HepG2 (cell line): Measurements from ENCODE around the gene SLC16A6. TPM values are rescaled to one million over a fixed set of nuclear protein-coding genes. Genes with fewer than 3 reads are reported as not detected.

Source experiments
- ATAC-seq: fragments of 200-7000 bp; cut with Tn5 transposase; 3 replicates; pipeline ENCODE4 v1.9.1; 2020; ENCODE audit warnings: mild to moderate bottlenecking, moderate library complexity
- BruUV-seq: library from RNA; stranded (reverse); fragments of 400-500 nt; replicated peaks from 2 replicates; lab custom pipeline; 2021; lab: Mats Ljungman, UMichigan
- CTCF ChIA-PET: fragments of 300-600 bp; formaldehyde crosslinking; extraction: SDS; loops from one replicate; lab custom pipeline; 2021; ENCODE audit warnings: low total read pairs, inconsistent platforms, low intra/inter-chr PET ratio; lab: Yijun Ruan, JAX
- POLR2A ChIA-PET: fragments of 350-600 bp; sonication (Branson Sonifier 250); formaldehyde crosslinking; loops from one replicate; lab custom pipeline; 2020; ENCODE audit warnings: antibody characterized with exemption, inconsistent platforms; lab: Yijun Ruan, JAX
- DNase-seq: peaks from one replicate; pipeline ENCODE4 v3.0.0-alpha.2; 2015; ENCODE audit warnings: low spot score
- FAIRE-seq: peaks from 3 replicates; lab custom pipeline; 2011; peaks lifted over from hg19 to GRCh38; lab: Jason Lieb, UNC
- H2AFZ ChIP-seq: one replicate; pipeline ENCODE4 v1.6.1; 2011; ENCODE audit warnings: low read length, inconsistent platforms
- H3K27ac ChIP-seq: fragments of 300-600 bp; 3 replicates; pipeline ENCODE4 v1.8.0; 2011; ENCODE audit warnings: mixed run types, mild to moderate bottlenecking, mixed read lengths, low read length, inconsistent platforms; ENCODE audit not compliant: insufficient read depth; ENCODE audit errors: extremely low read length
- H3K27me3 ChIP-seq, 2 experiments: fragments of 200-600 bp in 1 of 2; 2 replicates in 1 of 2; 3 replicates in 1 of 2; pipeline versions ENCODE4 v1.6.0 to v1.8.0; 2011; ENCODE audit warnings: low read length in 2 of 2, mild to moderate bottlenecking in 2 of 2, moderate library complexity in 2 of 2, inconsistent platforms in 1 of 2; ENCODE audit not compliant: insufficient read depth in 2 of 2, control insufficient read depth in 1 of 2
- H3K36me3 ChIP-seq, 2 experiments: fragments of 200-600 bp in 1 of 2; replicated peaks in 1 of 2; 2 replicates in 1 of 2; 3 replicates in 1 of 2; pipeline versions ENCODE4 v1.5.1 to v1.8.0; 2011; ENCODE audit warnings: low read length in 2 of 2, inconsistent platforms in 1 of 2; ENCODE audit not compliant: insufficient read depth in 2 of 2, control insufficient read depth in 1 of 2
- H3K4me1 ChIP-seq: 2 replicates; pipeline ENCODE4 v1.5.1; 2012; ENCODE audit warnings: low read length, inconsistent platforms; ENCODE audit not compliant: insufficient read depth
- H3K4me2 ChIP-seq: 2 replicates; pipeline ENCODE4 v1.6.0; 2011; ENCODE audit warnings: low read depth, low read length, inconsistent platforms
- H3K4me3 ChIP-seq, 3 experiments: fragments of 200-600 bp in 1 of 3; sonication (generic), shearing (Covaris generic) in 1 of 3; replicated peaks in 1 of 3; 2 replicates each; pipeline ENCODE4 v1.5.1; 2011 to 2016; ENCODE audit warnings: low read length in 3 of 3, inconsistent platforms in 2 of 3, low read depth in 2 of 3, mild to moderate bottlenecking in 2 of 3, control low read depth in 1 of 3, mixed read lengths in 1 of 3; ENCODE audit not compliant: insufficient read depth in 1 of 3
- H3K79me2 ChIP-seq: one replicate; pipeline ENCODE4 v1.6.1; 2011; ENCODE audit warnings: low read length, inconsistent platforms; ENCODE audit not compliant: insufficient read depth
- H3K9ac ChIP-seq: 2 replicates; pipeline ENCODE4 v1.6.0; 2011; ENCODE audit warnings: mild to moderate bottlenecking, low read depth, low read length, inconsistent platforms; ENCODE audit not compliant: insufficient read depth
- H3K9me3 ChIP-seq: 2 replicates; pipeline ENCODE4 v1.5.1; 2012; ENCODE audit warnings: mild to moderate bottlenecking, low read length
- H4K20me1 ChIP-seq: 2 replicates; pipeline ENCODE4 v1.6.0; 2011; ENCODE audit warnings: inconsistent platforms, mild to moderate bottlenecking, low read length, moderate library complexity; ENCODE audit not compliant: insufficient read depth
- BRD4 ChIP-seq: sonication (generic); formaldehyde crosslinking; IDR thresholded peaks from 2 replicates; pipeline ENCODE4 v1.4.0; 2020; ENCODE audit warnings: missing genetic modification reagents
- FOXA3 ChIP-seq: IDR thresholded peaks from 2 replicates; pipeline ENCODE4 v1.6.1; 2016; ENCODE audit warnings: missing genetic modification reagents, missing compliant biosample characterization
- FOXP1 ChIP-seq, 2 experiments: fragments of 450-650 bp in 1 of 2; IDR thresholded peaks; 2 replicates each; pipeline ENCODE4 v1.6.1; 2017 to 2018; ENCODE audit warnings: antibody characterized with exemption in 1 of 2
- NR2F6 ChIP-seq, 2 experiments: IDR thresholded peaks; 2 replicates each; pipeline ENCODE4 v1.6.1; 2016; ENCODE audit warnings: antibody characterized with exemption in 1 of 2, mild to moderate bottlenecking in 1 of 2
- ZKSCAN5 ChIP-seq: sonication (generic); formaldehyde crosslinking; IDR thresholded peaks from 2 replicates; pipeline ENCODE4 v1.5.1; 2020; ENCODE audit warnings: mild to moderate bottlenecking, missing genetic modification reagents
- ZNF207 ChIP-seq: fragments of 450-650 bp; IDR thresholded peaks from 2 replicates; pipeline ENCODE4 v1.6.1; 2016; ENCODE audit warnings: antibody characterized with exemption, borderline replicate concordance
- ZNF550 ChIP-seq: sonication (generic); formaldehyde crosslinking; IDR thresholded peaks from 2 replicates; pipeline ENCODE4 v1.4.0; 2020; ENCODE audit warnings: mild to moderate bottlenecking, missing genetic modification reagents, borderline replicate concordance
- ZNF616 ChIP-seq: sonication (generic); formaldehyde crosslinking; IDR thresholded peaks from 2 replicates; pipeline ENCODE4 v1.5.0; 2020; ENCODE audit warnings: low read depth, mild to moderate bottlenecking, missing genetic modification reagents
- ZNF629 ChIP-seq: sonication (generic); formaldehyde crosslinking; conservative IDR thresholded peaks from 2 replicates; pipeline ENCODE4 v1.5.0; 2020; ENCODE audit warnings: missing genetic modification reagents
- ZNF772 ChIP-seq: sonication (generic); formaldehyde crosslinking; IDR thresholded peaks from 2 replicates; pipeline ENCODE4 v1.5.0; 2020; ENCODE audit warnings: mild to moderate bottlenecking, missing genetic modification reagents
- WGBS: methylation state at CpG from one replicate; pipeline ENCODE4 v1.1.6; 2017; ENCODE audit warnings: low lambda C conversion rate; 5-methylcytosine and 5-hydroxymethylcytosine counted together
- in situ Hi-C: cut with HindIII; loops from 2 replicates; pipeline ENCODE4 v1.10.0; 2017; ENCODE audit warnings: low pct_unique_long_range_greater_than_20kb; ENCODE audit not compliant: extremely low pct_ligation_motif_present
- intact Hi-C: fragments of 100-400 bp; cut with micrococcal nuclease; formaldehyde crosslinking; loops from one replicate; pipeline ENCODE4 v1.10.0; 2022; ENCODE audit not compliant: unreplicated experiment
- polyA plus RNA-seq, 8 experiments: library from polyadenylated mRNA; depleted of rRNA in 3 of 8; stranded (reverse) in 7 of 8; unstranded in 1 of 8; fragments of >200 nt; fragmentation: Illumina TruSeq in 4 of 8; extraction: Trizol in 4 of 8; gene quantifications; 2 replicates each; pipeline versions ENCODE4 v1.2.1 to v1.2.3, GENCODE V29; 2011 to 2016; ENCODE audit warnings: low read depth in 4 of 8, missing spikeins in 1 of 8, mixed read lengths in 1 of 8; ENCODE audit not compliant: insufficient read depth in 1 of 8
- total RNA-seq, 5 experiments: library from RNA; depleted of rRNA; stranded (reverse); fragments of >200 nt; fragmentation: Illumina TruSeq; extraction: Trizol; gene quantifications; 2 replicates each; pipeline ENCODE4 v1.2.3, GENCODE V29; 2016; ENCODE audit warnings: low read depth in 1 of 5
- TF ChIP-seq, protein P1 (sequence below): sonication (generic); formaldehyde crosslinking; IDR thresholded peaks from 2 replicates; pipeline ENCODE4 v1.4.0; 2020; ENCODE audit warnings: missing genetic modification reagents; ENCODE audit errors: not compliant biosample characterization
- TF ChIP-seq, protein P2 (sequence below): IDR thresholded peaks from 2 replicates; pipeline ENCODE4 v1.6.1; 2018; ENCODE audit warnings: missing genetic modification reagents, mild to moderate bottlenecking, missing compliant biosample characterization
- TF ChIP-seq, protein P3 (sequence below): sonication (generic); formaldehyde crosslinking; IDR thresholded peaks from 2 replicates; pipeline ENCODE4 v1.5.0; 2020; ENCODE audit warnings: missing genetic modification reagents
- TF ChIP-seq, protein P4 (sequence below): sonication (generic); formaldehyde crosslinking; IDR thresholded peaks from 2 replicates; pipeline ENCODE4 v1.8.0; 2022; ENCODE audit warnings: missing genetic modification reagents, mild to moderate bottlenecking, borderline replicate concordance
- TF ChIP-seq, protein P5 (sequence below): sonication (generic); formaldehyde crosslinking; IDR thresholded peaks from 2 replicates; pipeline ENCODE4 v1.5.1; 2020; ENCODE audit warnings: mild to moderate bottlenecking, missing genetic modification reagents, borderline replicate concordance

Gene SLC16A6
- total and polyA plus RNA-seq, 2 of the 13 experiments (the other 11 are each of a cell fraction or from before 2014, with no cell fraction given): 1.1 to 44.7 TPM

DNA sequence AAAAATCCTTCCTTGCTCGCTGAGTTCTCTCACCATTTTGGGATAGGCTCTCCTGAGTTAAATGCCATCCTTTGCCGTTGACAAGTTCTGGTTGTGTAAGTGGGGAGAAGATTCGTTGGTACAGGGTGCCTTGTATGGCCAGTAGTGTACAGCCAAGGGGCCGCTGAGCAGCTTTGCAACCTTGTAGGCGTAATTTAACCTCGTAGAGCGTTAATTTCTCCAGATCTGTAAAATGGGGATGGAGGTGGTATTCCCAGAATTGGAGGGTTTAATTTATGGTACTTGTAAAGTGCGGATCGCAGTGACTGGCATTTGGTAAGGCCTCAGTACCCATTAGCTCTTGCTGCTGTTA lies 1.7 kb upstream of the SLC16A6 start (continued):
- TF ChIP-seq, protein P1, sequence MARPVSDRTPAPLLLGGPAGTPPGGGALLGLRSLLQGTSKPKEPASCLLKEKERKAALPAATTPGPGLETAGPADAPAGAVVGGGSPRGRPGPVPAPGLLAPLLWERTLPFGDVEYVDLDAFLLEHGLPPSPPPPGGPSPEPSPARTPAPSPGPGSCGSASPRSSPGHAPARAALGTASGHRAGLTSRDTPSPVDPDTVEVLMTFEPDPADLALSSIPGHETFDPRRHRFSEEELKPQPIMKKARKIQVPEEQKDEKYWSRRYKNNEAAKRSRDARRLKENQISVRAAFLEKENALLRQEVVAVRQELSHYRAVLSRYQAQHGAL (CRISPR knock-in tag): no peak
- peak; percentile 62 for TF ChIP-seq ZNF629 (CRISPR knock-in tag)
- TF ChIP-seq, protein P2, sequence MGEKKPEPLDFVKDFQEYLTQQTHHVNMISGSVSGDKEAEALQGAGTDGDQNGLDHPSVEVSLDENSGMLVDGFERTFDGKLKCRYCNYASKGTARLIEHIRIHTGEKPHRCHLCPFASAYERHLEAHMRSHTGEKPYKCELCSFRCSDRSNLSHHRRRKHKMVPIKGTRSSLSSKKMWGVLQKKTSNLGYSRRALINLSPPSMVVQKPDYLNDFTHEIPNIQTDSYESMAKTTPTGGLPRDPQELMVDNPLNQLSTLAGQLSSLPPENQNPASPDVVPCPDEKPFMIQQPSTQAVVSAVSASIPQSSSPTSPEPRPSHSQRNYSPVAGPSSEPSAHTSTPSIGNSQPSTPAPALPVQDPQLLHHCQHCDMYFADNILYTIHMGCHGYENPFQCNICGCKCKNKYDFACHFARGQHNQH (CRISPR knock-in tag): peak; percentile 21; the same call in 1 of the 2 replicates
- TF ChIP-seq NR2F6 (IDR thresholded peaks at IDR 0.05): peak; percentile 8; the same call in 1 of the 2 replicates
- no peak for TF ChIP-seq NR2F6 (CRISPR knock-in tag; IDR thresholded peaks at IDR 0.05)
- TF ChIP-seq, protein P3, sequence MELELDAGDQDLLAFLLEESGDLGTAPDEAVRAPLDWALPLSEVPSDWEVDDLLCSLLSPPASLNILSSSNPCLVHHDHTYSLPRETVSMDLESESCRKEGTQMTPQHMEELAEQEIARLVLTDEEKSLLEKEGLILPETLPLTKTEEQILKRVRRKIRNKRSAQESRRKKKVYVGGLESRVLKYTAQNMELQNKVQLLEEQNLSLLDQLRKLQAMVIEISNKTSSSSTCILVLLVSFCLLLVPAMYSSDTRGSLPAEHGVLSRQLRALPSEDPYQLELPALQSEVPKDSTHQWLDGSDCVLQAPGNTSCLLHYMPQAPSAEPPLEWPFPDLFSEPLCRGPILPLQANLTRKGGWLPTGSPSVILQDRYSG (CRISPR knock-in tag): 0 out of 2 replicates have a peak, but pooled peaks have one; percentile 50
- no peak for TF ChIP-seq ZNF550 (CRISPR knock-in tag)

DNA sequence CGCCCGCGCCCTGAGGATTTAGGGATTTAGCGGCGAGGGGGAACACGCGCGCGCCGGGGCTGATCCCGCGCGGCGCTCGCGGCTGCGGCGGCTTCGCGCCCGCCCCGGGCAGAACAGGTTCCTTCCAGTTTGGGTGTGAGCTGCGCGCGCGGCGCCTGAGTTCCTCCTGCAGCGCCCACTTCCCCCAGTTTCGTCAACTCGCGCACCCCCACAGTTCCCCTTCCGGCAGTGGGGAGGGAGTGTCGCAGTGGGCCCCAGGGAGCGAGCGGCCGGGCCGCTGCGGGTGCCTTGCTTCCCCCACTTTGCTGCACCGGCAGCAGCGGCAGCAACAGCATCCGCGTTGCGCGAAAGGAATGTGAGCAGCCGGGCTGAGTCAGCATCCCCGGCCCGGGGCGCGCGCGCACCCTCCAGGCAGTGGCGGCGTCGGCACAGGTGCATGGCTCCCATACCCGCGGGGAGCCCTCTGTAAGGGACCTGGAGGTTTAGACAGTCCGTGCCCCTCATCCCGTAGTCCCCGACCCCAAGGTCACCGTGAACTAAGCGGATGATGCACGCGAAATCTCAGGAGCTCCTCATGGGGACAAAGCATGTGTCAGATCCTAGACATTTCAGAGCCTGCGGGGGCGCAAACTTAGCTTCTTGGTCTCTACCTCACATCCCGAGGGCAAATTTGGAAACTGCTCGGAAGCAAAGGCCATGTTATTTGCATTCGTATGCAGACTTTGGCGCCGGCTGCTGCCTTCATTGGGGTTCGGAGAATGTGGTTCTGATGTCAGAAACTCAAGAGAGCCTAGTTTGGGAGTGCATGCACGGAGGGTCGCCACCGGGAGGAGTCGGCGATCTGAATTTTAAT lies 1.1 kb upstream of the SLC16A6 start:
- BruUV-seq: no TSS peak
- no peak for TF ChIP-seq FOXP1 (IDR thresholded peaks at IDR 0.05)
- TF ChIP-seq FOXP1 (CRISPR knock-in tag; IDR thresholded peaks at IDR 0.05): 0 out of 2 replicates have a peak, but pooled peaks have one; percentile 26
- TF ChIP-seq ZNF616 (CRISPR knock-in tag): 0 out of 2 replicates have a peak, but pooled peaks have one; percentile 18
- no peak for TF ChIP-seq ZKSCAN5 (CRISPR knock-in tag)
- TF ChIP-seq BRD4 (CRISPR knock-in tag): no peak
- TF ChIP-seq, protein P4, sequence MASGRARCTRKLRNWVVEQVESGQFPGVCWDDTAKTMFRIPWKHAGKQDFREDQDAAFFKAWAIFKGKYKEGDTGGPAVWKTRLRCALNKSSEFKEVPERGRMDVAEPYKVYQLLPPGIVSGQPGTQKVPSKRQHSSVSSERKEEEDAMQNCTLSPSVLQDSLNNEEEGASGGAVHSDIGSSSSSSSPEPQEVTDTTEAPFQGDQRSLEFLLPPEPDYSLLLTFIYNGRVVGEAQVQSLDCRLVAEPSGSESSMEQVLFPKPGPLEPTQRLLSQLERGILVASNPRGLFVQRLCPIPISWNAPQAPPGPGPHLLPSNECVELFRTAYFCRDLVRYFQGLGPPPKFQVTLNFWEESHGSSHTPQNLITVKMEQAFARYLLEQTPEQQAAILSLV (CRISPR knock-in tag): peak; percentile 28
- TF ChIP-seq, protein P5, sequence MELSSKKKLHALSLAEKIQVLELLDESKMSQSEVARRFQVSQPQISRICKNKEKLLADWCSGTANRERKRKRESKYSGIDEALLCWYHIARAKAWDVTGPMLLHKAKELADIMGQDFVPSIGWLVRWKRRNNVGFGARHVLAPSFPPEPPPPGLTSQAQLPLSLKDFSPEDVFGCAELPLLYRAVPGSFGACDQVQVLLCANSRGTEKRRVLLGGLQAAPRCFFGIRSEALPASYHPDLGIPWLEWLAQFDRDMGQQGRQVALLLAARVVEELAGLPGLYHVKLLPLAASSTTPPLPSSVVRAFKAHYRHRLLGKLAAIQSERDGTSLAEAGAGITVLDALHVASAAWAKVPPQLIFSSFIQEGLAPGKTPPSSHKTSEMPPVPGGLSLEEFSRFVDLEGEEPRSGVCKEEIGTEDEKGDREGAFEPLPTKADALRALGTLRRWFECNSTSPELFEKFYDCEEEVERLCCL: peak; percentile 61; the same call in 1 of the 2 replicates
- no peak for TF ChIP-seq ZNF207
- 0 out of 2 replicates have a peak, but pooled peaks have one; percentile 5 for TF ChIP-seq ZNF772
- peak; percentile 19 for TF ChIP-seq FOXA3 (CRISPR knock-in tag)

More for the DNA sequence above, 1.1 kb upstream of the SLC16A6 start:
- under 1% methylated on average over 36 of the region's 76 CpGs for WGBS
- no peaks in the 10 kb centered on the region for H3K36me3 ChIP-seq
- H4K20me1 ChIP-seq: no peaks in the 10 kb centered on the region
- peak overlapping the region; percentile 72 for H3K27ac ChIP-seq
- intact Hi-C loops: loop anchor here (1.0 to 2.0 kb wide), 2 partner anchors 87 to 107 kb away; no protein-coding TSS in a partner anchor
- ChIA-PET POLR2A (interaction anchor here (0.6 to 3.0 kb wide), 14 partner anchors 11 to 166 kb away, joined by 3 to 30 read pairs (median 4); partner anchors contain the start of gene AMZ2), CTCF (interaction anchor here (1.8 kb wide), 1 partner anchor 107 kb away, joined by 9 read pairs; no protein-coding TSS in a partner anchor)
- in situ Hi-C loops: loop anchor here (5.0 to 25.0 kb wide), 2 partner anchors 85 to 470 kb away; no protein-coding TSS in a partner anchor
- H3K79me2 ChIP-seq: peaks cover 3% of the 10 kb centered on the region
- peak overlapping the region; percentile 89 for H3K4me2 ChIP-seq
- FAIRE-seq (no peak), ATAC-seq (peak; percentile 86), DNase-seq (peak; percentile 77)
- peak overlapping the region; percentile 74 to 80 (median 79) for H3K4me3 ChIP-seq
- H3K9ac ChIP-seq: peak overlapping the region; percentile 73
- peaks cover 0 to 3% of the 10 kb centered on the region in 2 experiments; a peak in 1 of 5 replicates for H3K27me3 ChIP-seq
- no peaks in the 10 kb centered on the region for H3K9me3 ChIP-seq
- H3K4me1 ChIP-seq: peaks cover 57% of the 10 kb centered on the region
- peak overlapping the region; percentile 15 for H2AFZ ChIP-seq
